ENCODE measurements around the gene RGPD8.
"Not testable (repeated sequence)": the region's sequence is repeated elsewhere in the genome, so short reads cannot be mapped to it uniquely, and the experiment has no call there.

Gene RGPD8

DNA sequence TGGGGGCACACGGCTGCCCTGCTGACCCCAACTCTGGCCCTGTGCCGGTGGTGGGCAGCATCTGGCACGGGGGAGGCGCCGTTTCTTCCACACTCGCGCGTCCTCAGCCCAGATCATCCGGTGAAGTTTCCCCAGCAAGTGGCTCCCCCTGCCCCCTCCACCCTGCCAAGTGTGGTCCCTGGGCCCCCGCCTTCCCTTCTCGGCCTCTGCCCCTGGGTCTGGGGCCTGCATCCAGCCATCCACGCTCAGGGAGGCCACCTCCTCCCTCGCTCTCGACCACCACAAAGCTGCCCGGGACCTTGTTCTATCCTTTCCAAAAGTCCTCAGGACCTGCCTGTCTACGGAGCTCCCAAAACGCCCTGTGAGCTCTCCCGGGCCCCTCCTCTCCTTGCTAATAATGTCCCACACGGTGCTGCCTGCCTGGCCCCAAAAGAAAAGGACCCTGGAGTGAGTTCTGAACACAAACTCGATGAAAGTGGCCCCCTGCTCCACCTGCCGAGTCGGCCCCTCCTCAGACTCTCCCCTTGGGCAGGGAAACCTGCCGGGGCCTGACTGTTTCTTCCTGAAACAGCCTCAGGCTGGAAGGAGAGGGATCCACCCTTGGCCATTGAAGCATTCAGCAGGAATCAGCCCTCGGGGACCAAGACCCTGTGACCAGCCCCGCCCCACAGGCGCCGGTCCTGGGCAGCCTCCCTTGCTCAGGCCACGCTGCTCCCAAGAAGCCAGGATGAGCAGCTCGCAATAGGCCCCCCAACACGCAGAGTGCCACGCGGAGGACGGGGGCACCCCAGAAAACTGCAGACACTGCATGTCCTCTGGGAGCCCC, 1.7 kb upstream of the RGPD8 start:
- DNase-seq = not testable (repeated sequence)

GRCh38 chr2:112433932-112434730, 686 bp upstream of the RGPD8 start:
- DNase-seq = no peak

DNA sequence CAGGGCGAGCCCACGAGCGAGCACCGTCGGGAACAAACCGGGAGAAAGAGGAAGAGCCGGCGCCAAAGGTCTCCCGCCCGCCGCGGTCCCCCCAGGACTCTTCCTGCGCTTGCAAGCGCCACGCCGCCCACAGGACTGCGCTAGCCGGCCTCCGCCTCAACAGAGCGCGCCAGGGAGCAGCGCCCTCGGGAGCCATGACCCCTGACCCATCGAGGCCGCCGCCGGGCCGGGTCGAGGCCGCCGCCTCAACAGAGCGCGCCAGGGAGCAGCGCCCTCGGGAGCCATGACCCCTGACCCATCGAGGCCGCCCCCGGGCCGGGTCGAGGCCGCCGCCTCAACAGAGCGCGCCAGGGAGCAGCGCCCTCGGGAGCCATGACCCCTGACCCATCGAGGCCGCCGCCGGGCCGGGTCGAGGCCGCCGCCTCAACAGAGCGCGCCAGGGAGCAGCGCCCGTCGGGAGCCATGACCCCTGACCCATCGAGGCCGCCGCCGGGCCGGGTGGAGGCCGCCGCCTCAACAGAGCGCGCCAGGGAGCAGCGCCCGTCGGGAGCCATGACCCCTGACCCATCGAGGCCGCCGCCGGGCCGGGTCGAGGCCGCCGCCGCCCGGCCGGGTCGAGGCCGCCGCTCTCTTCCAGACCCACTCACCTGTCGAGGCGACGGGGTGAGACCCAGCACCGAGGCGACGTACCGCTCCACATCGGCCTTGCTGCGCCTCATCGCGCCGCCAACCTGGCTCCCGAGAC, 538 bp downstream of the RGPD8 start:
- not testable (repeated sequence) for DNase-seq

DNA sequence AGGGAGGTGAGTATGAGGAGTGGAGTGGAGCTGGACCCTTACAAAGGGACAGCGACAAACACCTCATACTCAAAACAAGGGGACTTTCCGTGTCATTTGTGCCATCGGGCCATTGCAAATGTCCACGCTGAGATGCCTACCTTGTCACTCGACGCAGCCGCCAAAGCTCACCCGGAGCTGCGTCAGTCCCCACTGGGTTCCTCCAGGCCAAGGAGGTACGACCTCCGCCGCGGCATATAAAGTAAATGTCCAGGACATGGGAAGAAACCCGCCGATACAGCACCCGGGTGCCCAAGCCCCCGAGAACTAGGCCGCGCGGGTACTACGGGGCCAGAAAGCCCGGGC, 1.1 kb downstream of the RGPD8 start:
- DNase-seq = not testable (repeated sequence)

DNA sequence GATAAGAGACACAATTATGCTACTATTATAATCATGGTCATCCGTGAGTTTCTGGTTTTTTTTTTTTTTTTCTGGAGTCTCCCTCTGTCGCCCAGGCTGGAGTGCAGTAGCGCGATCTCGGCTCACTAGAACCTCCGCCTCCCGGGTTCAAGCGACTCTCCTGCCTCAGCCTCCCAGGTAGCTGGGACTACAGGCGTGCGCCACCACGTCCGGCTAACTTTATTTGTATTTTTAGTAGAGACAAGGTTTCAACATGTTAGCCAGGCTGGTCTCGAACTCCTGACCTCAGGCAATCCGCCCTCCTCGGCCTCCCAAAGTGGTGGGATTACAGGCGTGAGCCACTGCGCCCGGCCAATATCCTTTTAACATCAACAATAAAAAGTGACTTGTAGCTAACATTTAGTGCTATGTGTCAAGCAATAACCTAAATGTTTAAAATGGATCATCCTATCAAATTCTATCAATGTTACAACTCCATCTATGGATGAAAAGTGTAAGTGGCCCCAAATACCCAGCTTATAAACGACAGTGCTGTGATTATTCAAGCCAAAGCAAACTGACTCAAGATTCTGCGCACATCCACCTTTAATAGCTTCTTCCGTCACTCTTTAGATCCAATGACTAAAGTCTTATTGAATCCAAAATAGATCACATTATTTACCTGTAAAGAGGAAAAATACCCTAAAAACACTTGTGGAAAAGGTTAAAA, 1.7 kb downstream of the RGPD8 start:
- DNase-seq = not testable (repeated sequence)

- not testable (repeated sequence) for DNase-seq
Measured at GRCh38 chr2:112424553-112424952, 8.9 kb downstream of the RGPD8 start.

GRCh38 chr2:112416860-112417259, 16.6 kb downstream of the RGPD8 start:
- DNase-seq = not testable (repeated sequence)

DNA sequence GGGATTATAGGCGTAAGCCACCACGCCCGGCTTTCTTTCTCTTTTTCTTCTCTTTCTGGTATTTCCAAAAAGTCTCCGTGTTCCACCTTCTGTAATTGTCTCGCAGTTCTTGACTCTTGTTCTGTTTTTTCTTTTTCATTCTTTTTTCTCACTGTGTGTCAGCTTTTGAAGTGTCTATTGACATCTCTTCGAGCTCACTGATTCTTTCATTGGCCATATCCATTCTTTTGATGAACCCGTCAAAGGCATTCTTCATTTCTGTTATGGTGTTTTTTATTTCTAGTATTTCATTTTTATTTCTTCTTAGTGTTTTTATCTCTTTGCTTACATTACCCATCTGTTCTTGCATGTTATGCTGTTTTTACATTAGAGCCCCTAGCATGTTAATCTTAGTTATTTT, 73.4 kb downstream of the RGPD8 start:
- DNase-seq = not testable (repeated sequence)

DNA sequence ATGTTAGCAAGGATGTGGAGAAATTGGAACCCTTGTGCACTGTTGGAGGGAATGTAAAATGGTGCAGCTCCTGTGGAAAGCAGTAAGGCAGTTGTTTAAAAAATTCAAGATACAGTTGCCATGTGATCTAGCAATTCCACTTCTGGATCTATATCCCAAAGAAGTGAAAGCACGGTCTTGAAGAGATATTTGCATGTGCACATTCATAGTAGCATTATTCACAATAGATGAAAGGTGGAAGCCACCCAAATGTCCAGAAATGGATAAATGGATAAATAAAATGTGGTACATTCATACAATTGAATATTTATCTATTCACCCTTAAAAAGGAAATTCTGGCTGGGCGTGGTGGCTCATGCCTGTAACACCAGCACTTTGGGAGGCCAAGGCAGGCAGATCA, 79.1 kb downstream of the RGPD8 start:
- not testable (repeated sequence) for DNase-seq

DNA sequence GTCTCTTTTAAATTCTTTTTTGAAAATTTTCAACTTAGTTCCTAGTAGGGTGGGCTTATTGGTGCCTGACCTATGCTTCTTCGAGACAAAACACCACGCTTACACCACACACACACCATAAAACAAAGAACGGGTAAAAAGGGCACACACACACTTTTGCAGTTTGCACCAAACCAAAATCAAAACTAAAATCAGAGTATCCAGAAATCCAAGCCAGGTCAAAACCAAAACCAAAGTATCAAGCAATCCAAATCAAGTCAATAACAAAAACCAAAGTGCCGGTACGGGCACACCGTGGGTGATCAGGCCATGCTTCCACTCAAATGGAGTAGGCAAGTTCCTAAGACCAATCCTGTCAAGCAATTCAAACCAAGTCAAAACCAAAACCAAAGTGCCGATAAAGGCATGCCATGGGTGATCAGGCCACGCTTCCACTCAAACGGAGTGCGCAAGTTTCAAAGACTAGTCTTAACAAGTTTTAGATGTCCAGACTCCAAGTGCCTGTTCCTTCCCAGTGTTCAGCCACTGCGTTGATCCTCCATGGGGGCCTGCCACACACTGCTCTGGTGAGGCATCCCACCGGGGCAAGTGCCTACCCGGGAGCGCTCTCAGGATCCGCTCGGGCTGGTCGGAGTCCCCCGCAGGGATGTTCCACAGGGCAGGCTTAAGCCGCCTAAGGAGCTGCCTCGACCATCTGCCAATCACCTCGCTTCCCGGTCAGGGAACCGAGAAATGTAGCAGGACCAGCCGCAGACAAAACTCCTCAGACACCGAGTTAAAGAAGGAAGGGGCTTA, 80.4 kb downstream of the RGPD8 start:
- DNase-seq = not testable (repeated sequence)

GRCh38 chr2:112352292-112352691, 81.2 kb downstream of the RGPD8 start:
- not testable (repeated sequence) for DNase-seq

DNA sequence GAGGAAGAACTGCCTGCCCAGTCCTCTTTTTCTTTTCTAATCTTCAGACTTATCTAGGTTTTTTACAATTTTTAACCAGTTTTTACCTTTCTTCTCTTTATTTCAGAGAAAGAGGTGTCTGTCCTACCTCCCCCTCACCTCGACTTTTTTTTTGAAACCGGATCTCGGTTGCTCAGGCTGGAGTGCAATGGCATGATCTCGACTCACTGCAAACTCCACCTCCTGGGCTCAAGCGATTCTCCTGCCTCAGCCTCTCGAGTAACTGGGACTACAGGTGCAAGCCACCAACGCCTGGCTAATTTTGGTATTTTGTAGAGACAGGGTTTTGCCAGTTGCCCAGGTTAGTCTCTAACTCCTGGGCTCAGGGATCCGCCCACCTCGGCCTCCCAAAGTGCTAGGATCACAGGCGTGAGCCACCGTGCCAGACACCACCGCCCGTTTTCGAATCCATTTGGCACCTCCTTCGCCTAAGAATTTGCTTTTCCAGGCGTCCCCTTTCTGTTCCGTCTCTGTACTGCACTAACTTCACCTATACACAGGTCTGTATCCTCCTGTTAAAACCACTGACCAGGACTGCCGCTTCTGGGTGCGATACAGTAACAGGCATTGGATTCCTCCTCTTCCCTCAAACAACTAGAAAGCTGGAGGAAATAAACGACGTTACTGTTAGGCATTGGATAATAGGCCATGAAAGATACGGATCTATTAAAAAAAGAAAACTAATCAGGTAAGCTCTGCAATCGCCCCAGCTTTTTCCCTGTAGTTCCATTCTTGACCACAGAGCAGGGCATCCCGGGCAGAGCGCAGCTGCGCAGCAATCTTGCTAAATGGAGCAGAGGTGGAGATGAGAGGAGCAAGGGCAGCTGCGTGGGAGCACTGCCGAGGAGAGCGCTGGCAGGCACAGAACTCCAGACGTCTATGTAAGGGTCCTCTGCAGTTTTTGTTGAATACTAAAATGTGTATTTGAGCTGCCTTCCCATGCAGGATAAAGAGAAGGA, 88.1 kb downstream of the RGPD8 start:
- DNase-seq = no peak

DNA sequence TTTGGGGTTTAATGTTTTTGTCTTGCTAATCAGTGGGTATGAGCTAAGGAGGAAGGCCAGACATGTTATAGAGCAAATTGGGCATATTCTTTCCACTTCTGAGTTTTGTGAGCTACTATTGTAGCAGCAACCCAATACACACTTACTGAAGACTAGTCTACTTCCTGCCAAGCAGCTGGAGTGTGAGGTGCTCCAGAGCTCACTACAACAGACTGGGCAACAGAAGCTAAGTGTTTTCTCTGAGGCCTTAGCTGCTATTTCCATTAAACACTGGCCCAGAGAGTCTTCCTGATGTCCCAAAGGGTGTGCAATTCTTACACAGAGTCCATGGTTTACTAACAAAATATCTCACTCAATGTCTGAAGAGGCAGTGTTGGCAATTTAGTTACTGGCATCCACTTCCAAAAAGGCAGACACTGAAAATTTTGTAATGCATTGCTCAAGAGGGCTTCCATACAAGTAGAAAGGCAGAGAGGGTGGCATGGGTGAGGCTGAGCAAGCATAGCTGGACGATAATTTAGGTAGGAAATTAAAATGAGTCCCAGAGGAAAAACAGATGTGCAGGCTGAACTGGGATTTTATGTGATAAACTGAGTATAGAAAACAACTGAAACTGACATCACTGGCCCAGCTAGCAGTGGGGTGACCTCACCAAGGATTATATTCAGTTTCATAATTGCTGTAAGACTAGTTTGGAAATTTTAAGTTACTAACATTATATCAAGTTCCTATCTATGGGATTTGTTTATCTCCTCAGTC, 89.4 kb downstream of the RGPD8 start:
- DNase-seq = no peak

DNA sequence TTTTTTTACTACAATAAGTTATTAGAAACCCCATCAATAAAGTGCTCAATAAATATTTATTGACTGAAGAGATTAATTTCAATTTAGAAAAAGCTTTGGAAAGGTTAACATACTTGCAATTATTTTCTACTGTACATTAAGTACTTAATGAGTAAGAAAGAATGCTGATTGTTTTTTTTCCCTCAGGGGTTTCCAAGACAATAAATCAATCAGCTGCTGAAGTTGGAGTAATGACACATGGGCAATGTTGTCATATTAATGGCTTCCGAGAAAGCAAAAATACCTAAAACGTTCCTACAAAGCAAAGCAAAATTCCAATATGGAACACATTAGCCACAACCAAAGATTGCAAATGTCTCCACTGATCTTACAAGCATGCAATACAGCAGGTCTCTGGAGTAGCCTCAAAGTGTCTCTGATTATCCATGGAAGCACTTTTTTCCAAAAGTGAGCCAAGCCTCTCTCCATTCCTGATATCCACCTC, 91.3 kb downstream of the RGPD8 start:
- no peak for DNase-seq

DNA sequence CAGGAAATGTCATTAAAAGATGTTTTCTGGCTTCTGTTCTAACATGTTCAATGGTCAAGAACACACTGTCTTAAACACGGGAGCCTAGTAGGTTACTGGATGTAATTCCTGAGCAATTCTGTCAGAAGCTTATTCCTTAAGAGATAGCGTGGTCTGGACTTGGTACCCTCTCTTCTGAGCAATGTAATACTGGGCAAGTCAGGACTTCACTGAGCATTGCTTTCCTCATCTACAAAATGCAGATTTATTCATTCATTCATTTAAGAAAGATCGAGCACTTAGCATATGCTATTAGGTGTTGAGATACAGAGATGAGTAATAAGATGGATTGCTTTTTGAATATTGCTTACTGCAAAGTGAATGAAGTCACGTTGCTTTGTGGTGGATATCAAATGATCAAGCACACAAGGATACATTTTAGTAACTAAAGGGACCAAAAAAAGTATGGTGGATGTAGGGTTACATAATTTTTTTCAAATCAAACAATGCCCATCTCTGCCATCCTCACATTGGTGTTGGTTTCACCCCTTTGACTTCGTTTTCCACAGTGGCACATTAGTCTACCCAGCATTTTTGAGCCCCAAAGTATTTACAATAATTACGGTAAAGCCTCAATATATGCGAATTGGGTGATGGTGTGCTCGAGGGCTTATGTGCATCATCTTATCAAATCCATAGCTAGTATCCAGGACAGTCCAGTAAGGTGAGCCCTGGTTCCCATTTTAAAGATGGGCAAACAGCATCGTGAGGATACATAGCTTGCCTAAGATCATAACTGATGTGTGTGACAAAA, 92.8 kb downstream of the RGPD8 start:
- no peak for DNase-seq

DNA sequence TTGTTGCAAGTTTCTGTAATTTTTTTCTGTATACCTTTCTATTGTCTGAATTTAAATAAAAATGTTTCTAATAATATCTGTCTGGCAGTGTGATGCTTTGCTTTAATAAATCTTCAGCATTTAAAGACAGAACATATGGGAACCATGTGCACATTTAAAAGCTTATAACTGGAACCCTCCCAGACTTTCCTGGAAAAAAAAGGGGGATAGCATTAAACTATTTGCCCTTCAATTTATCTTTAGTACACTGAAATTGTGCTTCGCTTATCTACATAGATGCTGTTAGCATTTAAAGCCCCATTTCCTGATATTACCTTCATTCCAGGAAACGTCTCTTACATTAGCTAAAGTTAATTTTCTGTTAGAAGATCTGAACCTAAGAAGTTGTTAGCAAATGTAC, 93.5 kb downstream of the RGPD8 start:
- no peak for DNase-seq

GRCh38 chr2:112335600-112335999, 97.8 kb downstream of the RGPD8 start:
- no peak for DNase-seq

DNA sequence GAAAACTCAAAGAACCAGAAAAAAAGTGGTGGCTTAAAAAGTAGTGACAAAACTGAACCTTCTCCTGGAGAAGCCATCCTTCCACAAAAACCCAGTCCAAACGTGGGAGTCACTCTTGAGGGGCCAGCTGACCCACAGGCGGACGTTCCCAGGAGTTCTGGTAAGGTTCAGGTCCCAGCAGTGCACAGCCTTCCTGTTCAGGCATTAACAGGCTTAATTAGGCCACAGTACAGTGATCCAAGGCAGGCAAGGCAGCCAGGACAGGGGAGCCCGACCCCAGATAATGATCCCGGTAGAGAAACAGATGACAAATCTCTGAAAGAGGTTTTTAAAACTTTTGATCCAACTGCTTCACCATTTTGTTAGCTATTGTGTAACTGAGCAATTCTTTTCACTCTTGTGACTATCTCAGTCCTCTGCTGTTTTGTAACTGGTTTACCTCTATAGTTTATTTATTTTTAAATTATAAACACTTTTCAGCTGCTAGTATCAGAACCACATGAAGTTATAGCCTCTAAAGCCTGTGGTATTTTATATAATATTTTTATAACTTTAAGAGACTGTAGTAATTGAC, 101.2 kb downstream of the RGPD8 start:
- DNase-seq = no peak
